ENCODE measurements around the gene ARL2BP. TPM values are rescaled to one million over a fixed set of nuclear protein-coding genes. Genes with fewer than 3 reads are reported as not detected.

The ARL2BP gene
- total and polyA plus RNA-seq, 2 of the 13 experiments (the other 11 are each of a cell fraction or from before 2014, with no cell fraction given) = 64.3 to 67.6 TPM

- TF ChIP-seq HNF1A (IDR thresholded peaks at IDR 0.05; ENCODE audit: low read depth) (0 out of 2 replicates have a peak, but pooled peaks have one; percentile 15), HNF1A (CRISPR knock-in tag; IDR thresholded peaks at IDR 0.05; ENCODE audit: borderline replicate concordance) (0 out of 2 replicates have a peak, but pooled peaks have one; percentile 21), NFYB (CRISPR knock-in tag; IDR thresholded peaks at IDR 0.05) (no peak), RBAK (CRISPR knock-in tag; IDR thresholded peaks at IDR 0.05) (no peak), RXRB (CRISPR knock-in tag; IDR thresholded peaks at IDR 0.05; ENCODE audit: borderline replicate concordance) (peak; percentile 75), TFDP1 (CRISPR knock-in tag; IDR thresholded peaks at IDR 0.05; ENCODE audit: borderline replicate concordance) (peak; percentile 27; the same call in 1 of the 2 replicates), SP2 (CRISPR knock-in tag; IDR thresholded peaks at IDR 0.05) (no peak; the same call in 1 of the 2 replicates), ZBTB46 (CRISPR knock-in tag; IDR thresholded peaks at IDR 0.05; ENCODE audit: borderline replicate concordance) (0 out of 2 replicates have a peak, but pooled peaks have one; percentile 66), SIN3B (IDR thresholded peaks at IDR 0.05; ENCODE audit: low read length) (no peak)
- TF ChIP-seq, protein P1, sequence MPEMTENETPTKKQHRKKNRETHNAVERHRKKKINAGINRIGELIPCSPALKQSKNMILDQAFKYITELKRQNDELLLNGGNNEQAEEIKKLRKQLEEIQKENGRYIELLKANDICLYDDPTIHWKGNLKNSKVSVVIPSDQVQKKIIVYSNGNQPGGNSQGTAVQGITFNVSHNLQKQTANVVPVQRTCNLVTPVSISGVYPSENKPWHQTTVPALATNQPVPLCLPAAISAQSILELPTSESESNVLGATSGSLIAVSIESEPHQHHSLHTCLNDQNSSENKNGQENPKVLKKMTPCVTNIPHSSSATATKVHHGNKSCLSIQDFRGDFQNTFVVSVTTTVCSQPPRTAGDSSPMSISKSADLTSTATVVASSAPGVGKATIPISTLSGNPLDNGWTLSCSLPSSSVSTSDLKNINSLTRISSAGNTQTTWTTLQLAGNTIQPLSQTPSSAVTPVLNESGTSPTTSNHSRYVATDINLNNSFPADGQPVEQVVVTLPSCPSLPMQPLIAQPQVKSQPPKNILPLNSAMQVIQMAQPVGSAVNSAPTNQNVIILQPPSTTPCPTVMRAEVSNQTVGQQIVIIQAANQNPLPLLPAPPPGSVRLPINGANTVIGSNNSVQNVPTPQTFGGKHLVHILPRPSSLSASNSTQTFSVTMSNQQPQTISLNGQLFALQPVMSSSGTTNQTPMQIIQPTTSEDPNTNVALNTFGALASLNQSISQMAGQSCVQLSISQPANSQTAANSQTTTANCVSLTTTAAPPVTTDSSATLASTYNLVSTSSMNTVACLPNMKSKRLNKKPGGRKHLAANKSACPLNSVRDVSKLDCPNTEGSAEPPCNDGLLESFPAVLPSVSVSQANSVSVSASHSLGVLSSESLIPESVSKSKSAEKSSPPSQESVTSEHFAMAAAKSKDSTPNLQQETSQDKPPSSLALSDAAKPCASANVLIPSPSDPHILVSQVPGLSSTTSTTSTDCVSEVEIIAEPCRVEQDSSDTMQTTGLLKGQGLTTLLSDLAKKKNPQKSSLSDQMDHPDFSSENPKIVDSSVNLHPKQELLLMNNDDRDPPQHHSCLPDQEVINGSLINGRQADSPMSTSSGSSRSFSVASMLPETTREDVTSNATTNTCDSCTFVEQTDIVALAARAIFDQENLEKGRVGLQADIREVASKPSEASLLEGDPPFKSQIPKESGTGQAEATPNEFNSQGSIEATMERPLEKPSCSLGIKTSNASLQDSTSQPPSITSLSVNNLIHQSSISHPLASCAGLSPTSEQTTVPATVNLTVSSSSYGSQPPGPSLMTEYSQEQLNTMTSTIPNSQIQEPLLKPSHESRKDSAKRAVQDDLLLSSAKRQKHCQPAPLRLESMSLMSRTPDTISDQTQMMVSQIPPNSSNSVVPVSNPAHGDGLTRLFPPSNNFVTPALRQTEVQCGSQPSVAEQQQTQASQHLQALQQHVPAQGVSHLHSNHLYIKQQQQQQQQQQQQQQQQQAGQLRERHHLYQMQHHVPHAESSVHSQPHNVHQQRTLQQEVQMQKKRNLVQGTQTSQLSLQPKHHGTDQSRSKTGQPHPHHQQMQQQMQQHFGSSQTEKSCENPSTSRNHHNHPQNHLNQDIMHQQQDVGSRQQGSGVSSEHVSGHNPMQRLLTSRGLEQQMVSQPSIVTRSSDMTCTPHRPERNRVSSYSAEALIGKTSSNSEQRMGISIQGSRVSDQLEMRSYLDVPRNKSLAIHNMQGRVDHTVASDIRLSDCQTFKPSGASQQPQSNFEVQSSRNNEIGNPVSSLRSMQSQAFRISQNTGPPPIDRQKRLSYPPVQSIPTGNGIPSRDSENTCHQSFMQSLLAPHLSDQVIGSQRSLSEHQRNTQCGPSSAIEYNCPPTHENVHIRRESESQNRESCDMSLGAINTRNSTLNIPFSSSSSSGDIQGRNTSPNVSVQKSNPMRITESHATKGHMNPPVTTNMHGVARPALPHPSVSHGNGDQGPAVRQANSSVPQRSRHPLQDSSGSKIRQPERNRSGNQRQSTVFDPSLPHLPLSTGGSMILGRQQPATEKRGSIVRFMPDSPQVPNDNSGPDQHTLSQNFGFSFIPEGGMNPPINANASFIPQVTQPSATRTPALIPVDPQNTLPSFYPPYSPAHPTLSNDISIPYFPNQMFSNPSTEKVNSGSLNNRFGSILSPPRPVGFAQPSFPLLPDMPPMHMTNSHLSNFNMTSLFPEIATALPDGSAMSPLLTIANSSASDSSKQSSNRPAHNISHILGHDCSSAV (CRISPR knock-in tag; IDR thresholded peaks at IDR 0.05; ENCODE audit: borderline replicate concordance) = no peak; the same call in 1 of the 2 replicates
These were observed 54.8 kb downstream of the ARL2BP start (continued) for GRCh38 chr16:57299719-57300386.
